ENCODE data around the gene FAM181B. TPM values are rescaled to one million over a fixed set of nuclear protein-coding genes. Genes with fewer than 3 reads are reported as not detected.

The FAM181B gene
- total RNA-seq, 4 donors from 2014 or later: 0.12 to 0.32 (median 0.31) TPM; not detected in 1

GRCh38 chr11:82756765-82757639, 23.3 kb upstream of the FAM181B start:
- ATAC-seq (ENCODE audit: low FRiP score): no peak

DNA sequence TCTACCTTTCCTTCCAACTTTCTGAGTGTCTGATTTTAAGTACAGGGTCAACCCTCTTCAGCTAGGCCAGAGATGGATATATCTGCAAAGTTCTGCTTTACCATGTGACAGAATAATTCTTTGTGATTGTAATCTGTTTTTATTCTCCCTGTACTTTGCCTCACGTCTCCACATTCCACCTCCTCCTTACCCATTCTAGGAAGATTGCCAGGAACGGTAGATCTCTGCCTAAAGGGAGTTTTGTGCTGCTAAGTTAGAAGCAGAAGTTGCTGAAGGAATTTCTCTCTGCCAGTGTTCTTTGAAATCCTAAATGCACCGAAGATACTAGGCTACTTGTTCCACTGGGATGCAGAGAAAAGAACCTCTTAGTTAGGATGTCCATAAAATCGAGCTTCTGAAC, 20.7 kb upstream of the FAM181B start:
- ATAC-seq (ENCODE audit: low FRiP score) (peak; percentile 41), DNase-seq (ENCODE audit: low spot score) (no peak)

More at GRCh38 chr11:82756765-82757639, 23.3 kb upstream of the FAM181B start:
- no peak for TF ChIP-seq CTCF (IDR thresholded peaks at IDR 0.05)
- no peak for DNase-seq (ENCODE audit: low spot score)

GRCh38 chr11:82753921-82754320, 20.3 kb upstream of the FAM181B start:
- ATAC-seq (ENCODE audit: low FRiP score) (no peak), DNase-seq (ENCODE audit: low spot score) (no peak)
- no peak for TF ChIP-seq CTCF (IDR thresholded peaks at IDR 0.05)

More for the DNA sequence above, 20.7 kb upstream of the FAM181B start:
- TF ChIP-seq CTCF (IDR thresholded peaks at IDR 0.05): no peak

DNA sequence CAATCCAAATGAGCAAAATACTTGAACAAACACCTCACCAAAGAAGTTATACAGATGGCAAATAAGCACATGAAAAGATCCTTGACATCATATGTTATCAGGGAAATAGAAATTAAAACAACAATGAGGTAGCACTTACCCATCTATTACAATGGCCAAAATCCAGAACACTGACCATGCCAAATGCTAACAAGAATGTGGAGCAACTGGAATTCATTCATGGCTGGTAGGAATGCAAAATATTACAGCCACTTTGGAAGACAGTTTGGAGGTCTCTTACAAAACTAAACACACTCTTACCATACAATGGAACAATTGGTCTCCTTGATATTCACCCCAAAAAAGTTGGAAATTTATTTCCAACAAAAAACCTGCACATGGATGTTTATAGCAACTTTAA, 19.1 kb upstream of the FAM181B start:
- DNase-seq (ENCODE audit: low spot score) (no peak), ATAC-seq (ENCODE audit: low FRiP score) (no peak)
- TF ChIP-seq CTCF (IDR thresholded peaks at IDR 0.05): no peak

DNA sequence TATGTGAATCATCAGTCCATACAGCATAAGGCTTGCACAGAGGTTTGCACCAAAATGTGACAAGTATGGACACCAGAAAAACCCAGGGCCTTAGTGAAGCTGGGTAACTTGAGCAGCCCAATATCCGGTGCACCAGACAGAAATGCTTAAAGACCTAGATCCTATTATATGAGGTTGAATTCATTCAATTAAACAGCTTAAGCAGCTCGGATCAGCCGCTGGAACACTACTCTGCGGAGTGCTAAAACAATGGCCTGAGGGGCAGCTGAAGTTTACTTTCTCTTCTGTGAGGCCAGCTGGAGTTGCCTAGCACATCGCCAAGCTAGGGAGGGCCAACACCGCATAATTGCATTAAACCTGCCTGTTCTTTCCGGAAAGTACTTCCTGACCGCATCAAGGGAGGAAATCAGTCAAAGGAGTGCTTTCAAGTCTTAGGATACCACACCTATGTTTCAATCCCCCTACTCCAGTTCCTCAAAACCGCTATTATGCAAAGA, 17.0 kb upstream of the FAM181B start:
- ATAC-seq (ENCODE audit: low FRiP score) (no peak), DNase-seq (ENCODE audit: low spot score) (no peak)
- TF ChIP-seq CTCF (IDR thresholded peaks at IDR 0.05): no peak

DNA sequence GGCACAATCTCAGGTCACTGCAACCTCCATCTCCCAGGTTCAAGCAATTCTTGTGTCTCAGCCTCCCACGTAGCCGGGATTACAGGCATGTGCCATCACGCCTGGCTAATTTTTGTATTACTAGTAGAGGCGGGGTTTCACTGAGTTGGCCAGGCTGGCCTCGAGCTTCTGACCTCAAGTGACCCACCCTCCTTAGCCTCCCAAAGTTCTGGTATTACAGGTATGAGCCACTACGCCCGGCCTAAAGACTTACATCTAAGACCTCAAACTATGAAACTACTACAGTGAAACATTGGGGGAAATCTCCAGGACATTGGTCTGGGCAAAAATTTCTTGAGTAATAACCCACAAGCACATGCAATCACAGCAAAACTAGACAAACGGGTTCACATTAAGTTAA, 13.8 kb upstream of the FAM181B start:
- ATAC-seq (ENCODE audit: low FRiP score) (no peak), DNase-seq (ENCODE audit: low spot score) (no peak)
- TF ChIP-seq CTCF (IDR thresholded peaks at IDR 0.05): no peak

DNA sequence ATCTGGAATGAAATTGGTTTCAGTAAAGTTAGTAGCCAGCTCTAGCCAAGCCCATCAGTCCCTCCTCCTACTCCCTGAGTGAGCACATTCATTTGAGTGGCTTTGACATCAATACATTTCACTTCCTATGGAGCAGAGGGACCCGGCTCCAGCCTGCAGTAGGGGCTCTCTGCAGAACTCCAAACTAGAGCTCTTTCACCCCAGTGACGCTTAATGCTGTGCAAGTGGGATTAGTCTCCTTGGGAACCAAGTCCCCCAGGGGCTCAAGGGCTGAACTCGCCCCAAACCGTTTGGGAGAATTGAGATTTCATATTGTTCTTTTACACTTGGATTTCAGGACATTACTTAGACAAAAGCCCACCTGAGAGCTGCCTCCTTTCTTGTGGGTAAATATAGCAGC, 4.4 kb upstream of the FAM181B start:
- no peak for DNase-seq (ENCODE audit: low spot score)
- no peak for TF ChIP-seq CTCF (IDR thresholded peaks at IDR 0.05)
- ATAC-seq (ENCODE audit: low FRiP score): no peak

All from omental fat pad (tissue), 4 donors.